Measurements from ENCODE around the gene ZNF77.
A peak's percentile ranks its signal among the peaks of the same experiment; 100 is the strongest.

DNA sequence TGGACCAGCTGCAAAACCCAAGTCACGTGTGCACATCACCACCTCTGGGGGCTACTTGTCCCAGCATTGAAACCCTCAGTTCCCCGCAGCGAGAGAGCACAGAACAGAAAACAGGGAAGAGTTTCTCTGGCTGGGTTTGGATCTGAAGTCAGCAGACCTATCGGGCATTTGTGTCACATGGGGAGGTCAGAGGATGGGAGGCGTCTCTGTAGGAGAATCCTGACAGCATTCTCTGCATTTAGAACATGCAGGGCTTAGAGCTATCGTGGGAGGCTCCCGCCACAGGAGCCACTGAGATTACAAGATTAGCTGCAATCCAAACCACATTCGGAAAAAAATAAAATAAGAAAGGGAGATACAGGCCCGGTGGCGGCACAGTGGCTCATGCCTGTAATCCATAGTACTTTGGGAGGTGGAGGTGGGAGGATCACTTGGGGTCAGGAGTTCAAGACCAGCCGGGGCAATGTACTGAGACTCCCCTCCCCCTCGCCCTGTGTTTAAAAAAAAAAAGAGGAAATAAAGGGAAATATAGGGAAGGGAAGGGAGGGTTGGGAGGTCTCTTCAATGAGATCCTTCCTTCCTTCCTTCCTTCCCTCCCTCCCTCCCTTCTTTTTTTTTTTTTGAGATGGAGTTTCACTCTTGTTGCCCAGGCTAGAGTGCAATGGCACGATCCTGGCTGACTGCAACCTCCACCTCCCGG is 29.7 kb upstream of the ZNF77 start:
- TF ChIP-seq, protein P1, sequence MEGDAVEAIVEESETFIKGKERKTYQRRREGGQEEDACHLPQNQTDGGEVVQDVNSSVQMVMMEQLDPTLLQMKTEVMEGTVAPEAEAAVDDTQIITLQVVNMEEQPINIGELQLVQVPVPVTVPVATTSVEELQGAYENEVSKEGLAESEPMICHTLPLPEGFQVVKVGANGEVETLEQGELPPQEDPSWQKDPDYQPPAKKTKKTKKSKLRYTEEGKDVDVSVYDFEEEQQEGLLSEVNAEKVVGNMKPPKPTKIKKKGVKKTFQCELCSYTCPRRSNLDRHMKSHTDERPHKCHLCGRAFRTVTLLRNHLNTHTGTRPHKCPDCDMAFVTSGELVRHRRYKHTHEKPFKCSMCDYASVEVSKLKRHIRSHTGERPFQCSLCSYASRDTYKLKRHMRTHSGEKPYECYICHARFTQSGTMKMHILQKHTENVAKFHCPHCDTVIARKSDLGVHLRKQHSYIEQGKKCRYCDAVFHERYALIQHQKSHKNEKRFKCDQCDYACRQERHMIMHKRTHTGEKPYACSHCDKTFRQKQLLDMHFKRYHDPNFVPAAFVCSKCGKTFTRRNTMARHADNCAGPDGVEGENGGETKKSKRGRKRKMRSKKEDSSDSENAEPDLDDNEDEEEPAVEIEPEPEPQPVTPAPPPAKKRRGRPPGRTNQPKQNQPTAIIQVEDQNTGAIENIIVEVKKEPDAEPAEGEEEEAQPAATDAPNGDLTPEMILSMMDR (IDR thresholded peaks at IDR 0.05), result no peak
- peak in 1 of 2 donors; percentile 44 for TF ChIP-seq POLR2A (IDR thresholded peaks at IDR 0.05)

Data from tibial nerve (tissue), 3 donors.